ENCODE data around the gene CEP164. TPM values are rescaled to one million over a fixed set of nuclear protein-coding genes. Genes with fewer than 3 reads are reported as not detected.
"Not testable (repeated sequence)": the region's sequence is repeated elsewhere in the genome, so short reads cannot be mapped to it uniquely, and the experiment has no call there.

The CEP164 gene
- total RNA-seq, 1 donor from 2014 or later, result 4.9 TPM

- no peak for DNase-seq
- intact Hi-C loops (cut with micrococcal nuclease), result no loop called here
- no peak for ATAC-seq
Measured at GRCh38 chr11:117387992-117388755, 60.5 kb downstream of the CEP164 start.

GRCh38 chr11:117390743-117391142 lies 63.1 kb downstream of the CEP164 start:
- DNase-seq (no peak), ATAC-seq (no peak)
- intact Hi-C loops (cut with micrococcal nuclease), result no loop called here

GRCh38 chr11:117391181-117391580 lies 63.5 kb downstream of the CEP164 start:
- no peak for ATAC-seq
- intact Hi-C loops (cut with micrococcal nuclease), result no loop called here
- no peak for DNase-seq

GRCh38 chr11:117392001-117392690 lies 64.5 kb downstream of the CEP164 start:
- DNase-seq (no peak), ATAC-seq (no peak)
- intact Hi-C loops (cut with micrococcal nuclease), result no loop called here

- no peak for DNase-seq
- ATAC-seq, result no peak
- intact Hi-C loops (cut with micrococcal nuclease), result no loop called here
Measured at GRCh38 chr11:117392979-117393378, 65.3 kb downstream of the CEP164 start.

- intact Hi-C loops (cut with micrococcal nuclease), result no loop called here
- no peak for DNase-seq
- no peak for ATAC-seq
Measured at GRCh38 chr11:117394221-117394925, 66.7 kb downstream of the CEP164 start.

- ATAC-seq (no peak), DNase-seq (no peak)
- intact Hi-C loops (cut with micrococcal nuclease), result no loop called here
Measured at GRCh38 chr11:117395476-117395875, 67.8 kb downstream of the CEP164 start.

GRCh38 chr11:117396970-117397369 lies 69.3 kb downstream of the CEP164 start:
- DNase-seq (no peak), ATAC-seq (no peak)
- intact Hi-C loops (cut with micrococcal nuclease), result no loop called here

- DNase-seq; ATAC-seq; intact Hi-C loops (cut with micrococcal nuclease): not testable (repeated sequence)
Measured at GRCh38 chr11:117398618-117399017, 71.0 kb downstream of the CEP164 start.

GRCh38 chr11:117399100-117399840 lies 71.6 kb downstream of the CEP164 start:
- ATAC-seq; DNase-seq; intact Hi-C loops (cut with micrococcal nuclease): not testable (repeated sequence)

- DNase-seq; intact Hi-C loops (cut with micrococcal nuclease); ATAC-seq: not testable (repeated sequence)
Measured at GRCh38 chr11:117405898-117406297, 78.2 kb downstream of the CEP164 start.

- DNase-seq (no peak), ATAC-seq (no peak)
- intact Hi-C loops (cut with micrococcal nuclease), result no loop called here
Measured at GRCh38 chr11:117407016-117407415, 79.4 kb downstream of the CEP164 start.

GRCh38 chr11:117408356-117408755 lies 80.7 kb downstream of the CEP164 start:
- intact Hi-C loops (cut with micrococcal nuclease), result no loop called here
- no peak for DNase-seq
- ATAC-seq, result no peak

- intact Hi-C loops (cut with micrococcal nuclease), result no loop called here
- DNase-seq (no peak), ATAC-seq (no peak)
Measured at GRCh38 chr11:117409511-117409910, 81.9 kb downstream of the CEP164 start.

- DNase-seq (no peak), ATAC-seq (no peak)
- intact Hi-C loops (cut with micrococcal nuclease), result no loop called here
Measured at GRCh38 chr11:117410238-117410637, 82.6 kb downstream of the CEP164 start.

GRCh38 chr11:117410861-117411710 lies 83.4 kb downstream of the CEP164 start:
- DNase-seq (no peak), ATAC-seq (no peak)
- intact Hi-C loops (cut with micrococcal nuclease), result no loop called here

- no peak for DNase-seq
- ATAC-seq, result no peak
- intact Hi-C loops (cut with micrococcal nuclease), result no loop called here
Measured at GRCh38 chr11:117411736-117412135, 84.1 kb downstream of the CEP164 start.

GRCh38 chr11:117412176-117412575 lies 84.5 kb downstream of the CEP164 start:
- DNase-seq, result no peak
- ATAC-seq, result no peak
- intact Hi-C loops (cut with micrococcal nuclease), result no loop called here

Measured in left ventricle myocardium superior (tissue), 1 donor.